Fibroblast of villous mesenchyme (primary cell): ENCODE results near the gene RIPK3. TPM values are rescaled to one million over a fixed set of nuclear protein-coding genes. Genes with fewer than 3 reads are reported as not detected.
"Not testable (repeated sequence)": the region's sequence is repeated elsewhere in the genome, so short reads cannot be mapped to it uniquely, and the experiment has no call there.

ENCODE experiments used
- DNase-seq: peaks from one replicate; pipeline ENCODE4 v3.0.0-alpha.2; 2010; ENCODE audit warnings: low read depth
- H3K4me3 ChIP-seq: 2 replicates; pipeline ENCODE4 v1.5.1; 2011; ENCODE audit warnings: low read depth, mild to moderate bottlenecking, low read length
- total RNA-seq: library from RNA; depleted of rRNA; stranded (reverse); fragments of >200 nt; gene quantifications from 2 replicates; pipeline ENCODE4 v1.2.3, GENCODE V29; 2012
- TF ChIP-seq, protein P1 (sequence below): IDR thresholded peaks from 2 replicates; pipeline ENCODE4 v1.5.1; 2012; ENCODE audit warnings: low read depth, mild to moderate bottlenecking, low read length; ENCODE audit not compliant: insufficient read depth

The RIPK3 gene
- total RNA-seq, 1 donor = 3.9 TPM

DNA sequence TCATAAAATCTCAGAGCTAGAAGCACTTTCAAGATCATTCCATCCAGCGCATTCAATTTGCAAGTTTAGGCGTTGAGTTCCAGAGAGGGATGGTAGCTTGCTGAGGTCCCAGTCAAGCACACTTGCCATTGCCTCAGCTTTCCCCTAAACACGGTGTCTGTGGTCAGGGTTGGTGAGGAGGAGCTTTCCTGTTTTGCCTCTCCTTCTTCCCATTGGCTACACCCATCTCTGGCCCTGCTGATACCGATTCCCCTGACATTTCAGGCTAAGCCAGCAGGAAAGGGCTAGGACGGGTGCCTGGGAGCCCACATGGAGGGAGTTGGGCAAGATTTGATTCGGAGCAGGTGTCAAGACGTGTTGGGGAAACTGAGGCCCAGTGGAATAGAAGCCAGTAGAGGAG lies 37.3 kb upstream of the RIPK3 start:
- DNase-seq = no peak
- TF ChIP-seq, protein P1, sequence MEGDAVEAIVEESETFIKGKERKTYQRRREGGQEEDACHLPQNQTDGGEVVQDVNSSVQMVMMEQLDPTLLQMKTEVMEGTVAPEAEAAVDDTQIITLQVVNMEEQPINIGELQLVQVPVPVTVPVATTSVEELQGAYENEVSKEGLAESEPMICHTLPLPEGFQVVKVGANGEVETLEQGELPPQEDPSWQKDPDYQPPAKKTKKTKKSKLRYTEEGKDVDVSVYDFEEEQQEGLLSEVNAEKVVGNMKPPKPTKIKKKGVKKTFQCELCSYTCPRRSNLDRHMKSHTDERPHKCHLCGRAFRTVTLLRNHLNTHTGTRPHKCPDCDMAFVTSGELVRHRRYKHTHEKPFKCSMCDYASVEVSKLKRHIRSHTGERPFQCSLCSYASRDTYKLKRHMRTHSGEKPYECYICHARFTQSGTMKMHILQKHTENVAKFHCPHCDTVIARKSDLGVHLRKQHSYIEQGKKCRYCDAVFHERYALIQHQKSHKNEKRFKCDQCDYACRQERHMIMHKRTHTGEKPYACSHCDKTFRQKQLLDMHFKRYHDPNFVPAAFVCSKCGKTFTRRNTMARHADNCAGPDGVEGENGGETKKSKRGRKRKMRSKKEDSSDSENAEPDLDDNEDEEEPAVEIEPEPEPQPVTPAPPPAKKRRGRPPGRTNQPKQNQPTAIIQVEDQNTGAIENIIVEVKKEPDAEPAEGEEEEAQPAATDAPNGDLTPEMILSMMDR = no peak
- H3K4me3 ChIP-seq = no peak overlapping the region

DNA sequence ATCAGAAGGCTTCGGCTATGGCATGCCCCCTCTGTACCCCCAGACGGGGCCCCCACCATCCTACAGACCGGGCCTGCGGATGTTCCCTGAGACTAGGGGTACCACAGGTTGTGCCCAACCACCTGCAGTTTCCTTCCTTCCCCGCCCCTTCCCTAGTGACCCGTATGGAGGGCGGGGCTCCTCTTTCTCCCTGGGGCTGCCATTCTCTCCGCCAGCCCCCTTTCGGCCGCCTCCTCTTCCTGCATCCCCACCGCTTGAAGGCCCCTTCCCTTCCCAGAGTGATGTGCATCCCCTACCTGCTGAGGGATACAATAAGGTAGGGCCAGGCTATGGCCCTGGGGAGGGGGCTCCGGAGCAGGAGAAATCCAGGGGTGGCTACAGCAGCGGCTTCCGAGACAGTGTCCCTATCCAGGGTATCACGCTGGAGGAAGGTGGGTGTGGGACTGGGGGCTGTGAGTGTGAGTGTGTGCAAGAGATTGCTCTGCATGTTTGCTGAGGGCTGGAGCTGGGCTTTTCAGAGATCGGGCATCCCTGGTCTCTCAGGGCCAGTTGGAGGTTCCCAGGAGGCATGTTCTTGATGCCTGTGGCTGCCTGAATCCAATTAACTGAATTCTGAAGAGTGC lies 36.8 kb upstream of the RIPK3 start:
- H3K4me3 ChIP-seq = no peak overlapping the region
- TF ChIP-seq, protein P1 = no peak
- no peak for DNase-seq

DNA sequence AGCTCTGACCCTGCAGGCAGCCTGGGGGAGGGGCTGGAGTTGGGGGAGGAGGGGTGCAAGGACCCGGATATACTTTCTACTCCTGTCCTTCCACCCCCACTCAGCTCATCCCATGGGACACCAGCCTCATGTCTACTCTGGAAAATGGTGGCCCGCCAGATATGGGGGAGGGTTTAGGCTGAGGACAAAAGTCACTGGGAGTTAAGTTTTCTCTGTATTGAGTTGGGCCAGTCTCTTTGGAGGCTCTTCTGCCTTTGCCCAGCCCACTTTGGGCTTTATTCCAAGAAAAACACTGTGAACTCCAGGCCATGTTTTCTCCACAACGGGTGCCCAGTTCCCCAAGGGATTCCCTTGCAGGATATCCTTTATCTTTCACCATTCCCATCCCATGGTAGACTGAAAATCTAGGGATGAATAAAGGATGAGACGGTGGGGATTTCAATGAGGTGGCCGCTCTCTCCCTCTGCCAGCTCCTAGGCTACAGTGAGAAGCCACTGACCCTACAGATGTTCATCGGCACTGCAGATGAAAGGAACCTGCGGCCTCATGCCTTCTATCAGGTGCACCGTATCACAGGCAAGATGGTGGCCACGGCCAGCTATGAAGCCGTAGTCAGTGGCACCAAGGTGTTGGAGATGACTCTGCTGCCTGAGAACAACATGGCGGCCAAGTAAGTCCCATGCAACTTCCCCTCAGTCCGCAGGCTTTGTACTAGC lies 33.1 kb upstream of the RIPK3 start:
- H3K4me3 ChIP-seq = no peak overlapping the region
- TF ChIP-seq, protein P1 = no peak
- DNase-seq = peak; percentile 28

DNA sequence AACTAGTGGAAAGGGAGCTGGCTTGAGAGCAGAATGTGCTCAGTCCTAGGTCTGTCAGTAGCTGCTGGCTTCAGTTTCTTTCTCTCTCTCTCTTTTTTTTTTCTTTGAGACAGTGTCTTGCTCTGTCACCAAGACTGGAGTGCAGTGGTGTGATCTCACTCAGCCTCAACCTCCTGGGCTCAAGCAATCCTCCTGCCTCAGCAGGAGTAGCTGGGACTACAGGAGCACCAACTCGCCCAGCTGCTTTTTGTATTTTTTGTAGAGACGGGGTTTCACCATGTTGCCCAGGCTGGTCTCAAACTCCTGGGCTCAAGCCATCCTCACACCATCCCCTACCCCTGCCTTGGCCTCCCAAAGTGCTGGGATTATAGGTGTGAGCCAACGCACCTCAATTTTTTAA lies 31.8 kb upstream of the RIPK3 start:
- not testable (repeated sequence) for DNase-seq, H3K4me3 ChIP-seq

DNA sequence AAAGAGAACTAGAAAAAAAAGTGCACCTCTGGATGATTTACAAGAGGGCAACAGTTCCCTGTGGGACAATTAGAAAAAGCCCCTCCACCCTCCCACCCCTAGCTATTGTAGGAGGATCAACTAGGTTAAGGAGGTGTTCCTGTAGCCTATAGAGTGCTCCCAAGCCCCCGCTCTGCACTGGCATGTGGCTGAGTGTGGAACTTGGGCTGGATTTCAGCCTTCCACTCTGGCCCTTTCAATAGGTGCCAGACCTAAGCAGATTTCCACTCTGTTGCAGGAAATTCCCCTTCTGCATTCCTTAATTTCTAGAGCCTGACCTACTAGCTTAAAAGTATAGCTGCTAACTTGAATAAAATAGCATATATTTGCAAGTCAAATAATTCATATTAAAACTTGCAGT lies 31.0 kb upstream of the RIPK3 start:
- TF ChIP-seq, protein P1 = no peak

DNA sequence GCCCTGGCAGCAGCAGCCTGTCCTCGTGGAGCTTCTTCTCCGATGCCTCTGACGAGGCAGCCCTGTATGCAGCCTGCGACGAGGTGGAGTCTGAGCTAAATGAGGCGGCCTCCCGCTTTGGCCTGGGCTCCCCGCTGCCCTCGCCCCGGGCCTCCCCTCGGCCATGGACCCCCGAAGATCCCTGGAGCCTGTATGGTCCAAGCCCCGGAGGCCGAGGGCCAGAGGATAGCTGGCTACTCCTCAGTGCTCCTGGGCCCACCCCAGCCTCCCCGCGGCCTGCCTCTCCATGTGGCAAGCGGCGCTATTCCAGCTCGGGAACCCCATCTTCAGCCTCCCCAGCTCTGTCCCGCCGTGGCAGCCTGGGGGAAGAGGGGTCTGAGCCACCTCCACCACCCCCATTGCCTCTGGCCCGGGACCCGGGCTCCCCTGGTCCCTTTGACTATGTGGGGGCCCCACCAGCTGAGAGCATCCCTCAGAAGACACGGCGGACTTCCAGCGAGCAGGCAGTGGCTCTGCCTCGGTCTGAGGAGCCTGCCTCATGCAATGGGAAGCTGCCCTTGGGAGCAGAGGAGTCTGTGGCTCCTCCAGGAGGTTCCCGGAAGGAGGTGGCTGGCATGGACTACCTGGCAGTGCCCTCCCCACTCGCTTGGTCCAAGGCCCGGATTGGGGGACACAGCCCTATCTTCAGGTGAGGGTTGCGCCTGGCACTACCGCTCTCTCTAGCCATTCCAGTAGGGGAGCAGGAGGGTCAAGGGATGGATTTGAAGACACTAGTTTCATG lies 30.3 kb upstream of the RIPK3 start:
- no peak overlapping the region for H3K4me3 ChIP-seq
- DNase-seq = no peak
- TF ChIP-seq, protein P1 = no peak

More for the DNA sequence above, 31.0 kb upstream of the RIPK3 start:
- H3K4me3 ChIP-seq = no peak overlapping the region
- no peak for DNase-seq

DNA sequence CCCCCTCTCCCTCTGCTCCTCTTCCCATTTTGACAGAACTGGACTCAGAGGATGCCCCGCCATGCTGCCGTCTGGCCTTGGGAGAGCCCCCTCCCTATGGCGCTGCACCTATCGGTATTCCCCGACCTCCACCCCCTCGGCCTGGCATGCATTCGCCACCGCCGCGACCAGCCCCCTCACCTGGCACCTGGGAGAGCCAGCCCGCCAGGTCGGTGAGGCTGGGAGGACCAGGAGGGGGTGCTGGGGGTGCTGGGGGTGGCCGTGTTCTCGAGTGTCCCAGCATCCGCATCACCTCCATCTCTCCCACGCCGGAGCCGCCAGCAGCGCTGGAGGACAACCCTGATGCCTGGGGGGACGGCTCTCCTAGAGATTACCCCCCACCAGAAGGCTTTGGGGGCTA lies 29.7 kb upstream of the RIPK3 start:
- no peak for DNase-seq
- H3K4me3 ChIP-seq = peak overlapping the region; percentile 96
- TF ChIP-seq, protein P1 = no peak
